22Rv1 (cell line): Measurements from ENCODE around the gene POLR2L.

Experiments
- H3K27ac ChIP-seq: fragments of 450-650 bp; 2 replicates; pipeline ENCODE4 v1.5.1; 2017
- CTCF ChIP-seq: fragments of 450-650 bp; IDR thresholded peaks from 2 replicates; pipeline ENCODE4 v1.5.1; 2017; ENCODE audit warnings: mild to moderate bottlenecking
- ZFX ChIP-seq: fragments of 450-650 bp; IDR thresholded peaks from 2 replicates; pipeline ENCODE4 v1.6.1; 2017; ENCODE audit warnings: antibody characterized with exemption, borderline replicate concordance

Gene POLR2L

GRCh38 chr11:869399-870126 lies 27.2 kb upstream of the POLR2L start:
- no peak for TF ChIP-seq ZFX
- TF ChIP-seq CTCF: no peak
- H3K27ac ChIP-seq: no peak overlapping the region

DNA sequence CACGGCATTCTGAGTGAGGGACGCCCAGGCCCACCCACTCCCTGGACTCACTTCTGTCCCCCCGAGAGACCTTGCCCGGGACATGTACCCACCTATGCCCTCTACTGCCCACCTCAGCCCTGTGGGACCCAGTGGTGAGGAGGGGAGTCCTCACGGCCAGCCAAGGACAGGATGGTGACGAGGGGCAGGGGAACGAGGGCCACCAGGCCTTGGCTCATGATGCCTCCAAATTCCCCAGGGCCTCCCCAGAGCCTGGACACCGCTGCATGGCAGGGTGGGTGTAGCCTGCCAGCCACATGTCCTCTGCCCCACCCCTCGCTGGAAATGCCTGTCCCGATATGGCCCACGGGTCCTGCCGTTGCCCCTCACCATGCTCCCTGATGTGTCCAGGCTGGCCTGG lies 26.5 kb upstream of the POLR2L start:
- no peak for TF ChIP-seq CTCF
- TF ChIP-seq ZFX: no peak
- no peak overlapping the region for H3K27ac ChIP-seq

DNA sequence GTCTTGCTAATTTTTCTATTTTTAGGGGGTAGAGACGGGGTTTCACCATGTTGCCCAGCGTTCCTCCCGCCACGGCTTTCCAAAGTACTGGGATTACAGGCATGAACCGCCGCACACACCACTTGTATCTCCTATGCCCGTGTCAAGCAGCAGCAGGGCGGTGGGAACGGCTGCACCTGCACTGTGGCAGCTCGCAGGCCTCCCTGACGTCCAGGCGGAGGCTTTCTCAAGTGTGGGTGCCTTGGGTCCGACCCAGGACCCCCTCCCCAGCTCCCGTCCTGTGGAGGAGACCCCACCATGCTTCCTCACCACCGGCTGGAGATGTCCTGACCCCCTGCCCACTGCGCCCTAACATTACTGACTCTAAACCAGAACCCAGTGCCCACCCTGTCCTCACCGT lies 26.1 kb upstream of the POLR2L start:
- TF ChIP-seq CTCF: no peak
- TF ChIP-seq ZFX: no peak
- H3K27ac ChIP-seq: no peak overlapping the region

DNA sequence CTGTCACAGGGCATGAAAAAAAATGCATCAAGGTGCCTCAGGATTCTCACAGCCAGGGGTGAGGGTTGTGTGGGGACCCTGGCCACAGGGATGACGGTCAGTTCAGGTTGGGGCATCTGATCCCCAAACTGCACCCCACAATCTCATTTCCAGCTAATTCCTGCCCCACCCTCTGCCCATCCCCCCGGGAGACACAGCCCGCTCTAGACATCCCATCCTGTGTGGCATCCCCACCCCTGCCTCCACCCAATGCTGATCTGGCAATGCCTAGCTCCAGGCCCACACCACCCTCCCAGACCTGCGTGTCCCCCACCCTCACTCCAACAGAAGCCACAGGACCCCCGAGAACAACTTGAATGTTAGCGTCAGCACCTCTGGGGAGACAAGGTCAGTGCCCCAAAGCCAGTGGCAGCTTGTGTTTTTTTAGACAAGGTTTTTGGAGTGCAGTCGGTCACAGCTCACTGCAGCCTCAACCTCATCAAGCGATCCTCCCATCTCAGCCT lies 25.6 kb upstream of the POLR2L start:
- TF ChIP-seq ZFX: no peak
- TF ChIP-seq CTCF: no peak
- peak overlapping the region; percentile 27; the same call in 1 of the 2 replicates for H3K27ac ChIP-seq

DNA sequence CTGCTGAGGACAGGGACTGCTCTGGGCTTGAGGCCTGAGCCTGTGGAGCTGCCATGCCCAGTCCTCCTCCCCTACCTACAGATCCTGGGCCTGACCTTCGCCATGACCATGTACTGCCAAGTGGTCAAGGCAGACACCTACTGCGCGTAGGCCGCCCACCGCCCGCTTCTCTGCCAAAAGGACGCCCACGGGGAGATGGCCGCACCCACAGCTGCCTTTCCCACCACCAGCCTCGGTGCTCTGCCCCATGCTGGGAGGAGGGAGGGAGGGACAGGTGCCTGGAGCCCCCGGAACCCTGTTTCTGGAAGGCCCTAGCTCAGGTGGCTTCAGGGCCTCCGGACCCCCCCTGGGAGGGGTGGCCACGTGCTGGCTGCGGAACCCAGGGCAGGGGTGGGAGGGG lies 24.2 kb upstream of the POLR2L start:
- H3K27ac ChIP-seq: peak overlapping the region; percentile 27; the same call in 1 of the 2 replicates
- TF ChIP-seq CTCF (no peak), ZFX (no peak)

- H3K27ac ChIP-seq: no peak overlapping the region; the same call in 1 of the 2 replicates
- TF ChIP-seq CTCF: no peak
- no peak for TF ChIP-seq ZFX
Observed at GRCh38 chr11:865462-866430, 23.4 kb upstream of the POLR2L start.
